DOHH2 (cell line): ENCODE results near the gene IGFL1.
"Not testable (repeated sequence)": the region's sequence is repeated elsewhere in the genome, so short reads cannot be mapped to it uniquely, and the experiment has no call there.

Experiments
- CTCF ChIP-seq: fragments of 200-600 bp; sonication (generic); IDR thresholded peaks from one replicate; pipeline ENCODE4 v1.5.1; 2014; ENCODE audit warnings: antibody characterized with exemption, mild to moderate bottlenecking, low read depth, low read length; ENCODE audit not compliant: poor library complexity, severe bottlenecking
- EZH2phosphoT487 ChIP-seq: fragments of 200-600 bp; sonication (generic); IDR thresholded peaks from 2 replicates; pipeline ENCODE4 v1.6.1; 2017; ENCODE audit warnings: borderline replicate concordance, mild to moderate bottlenecking, antibody characterized with exemption, low read length, moderate library complexity, mixed read lengths

GRCh38 chr19:46195919-46196318 is 33.6 kb upstream of the IGFL1 start:
- not testable (repeated sequence) for TF ChIP-seq EZH2phosphoT487, CTCF
